NCI-H69 (cell line): Measurements from ENCODE around the gene SLC6A18.

ENCODE experiments used
- DNase-seq: peaks from one replicate; lab custom pipeline; 2025; lab: John Stamatoyannopoulos, UW

The SLC6A18 gene

DNA sequence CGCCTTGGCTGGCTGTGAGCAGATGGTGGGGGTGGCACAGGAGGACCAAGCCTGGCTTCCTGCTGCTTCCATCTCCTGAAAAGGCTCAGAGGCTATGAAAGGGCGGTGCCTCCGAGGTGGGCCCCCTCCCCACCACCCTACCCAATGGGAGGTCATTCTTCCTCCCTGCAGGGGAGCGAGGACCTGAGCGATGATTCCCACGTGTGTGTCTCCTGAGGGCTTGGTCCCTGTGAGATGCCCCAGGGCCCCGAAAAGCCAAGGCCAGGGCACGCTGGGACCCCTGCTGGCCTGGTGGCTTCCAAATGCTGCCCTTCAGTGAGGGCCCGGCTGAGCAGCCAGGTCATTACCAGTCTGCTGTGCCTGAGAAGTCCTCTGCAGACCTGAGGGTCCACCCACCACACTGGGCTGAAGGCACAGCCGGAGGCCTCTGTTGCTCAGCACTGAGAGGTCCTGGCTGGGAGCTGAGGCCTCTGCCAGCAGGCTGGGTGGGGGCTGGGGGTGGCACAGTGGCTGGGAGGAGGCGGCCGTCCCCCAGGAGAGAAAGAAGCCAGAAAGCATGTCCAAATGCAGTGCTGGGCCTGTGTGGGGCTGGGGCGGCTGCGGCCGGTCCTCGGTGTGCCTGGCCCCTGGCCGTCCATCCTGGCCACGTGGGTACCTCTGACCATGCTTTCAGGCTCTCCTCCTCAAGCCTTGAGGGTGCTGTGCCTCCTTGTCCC lies 37.8 kb upstream of the SLC6A18 start:
- DNase-seq: peak; percentile 69

DNA sequence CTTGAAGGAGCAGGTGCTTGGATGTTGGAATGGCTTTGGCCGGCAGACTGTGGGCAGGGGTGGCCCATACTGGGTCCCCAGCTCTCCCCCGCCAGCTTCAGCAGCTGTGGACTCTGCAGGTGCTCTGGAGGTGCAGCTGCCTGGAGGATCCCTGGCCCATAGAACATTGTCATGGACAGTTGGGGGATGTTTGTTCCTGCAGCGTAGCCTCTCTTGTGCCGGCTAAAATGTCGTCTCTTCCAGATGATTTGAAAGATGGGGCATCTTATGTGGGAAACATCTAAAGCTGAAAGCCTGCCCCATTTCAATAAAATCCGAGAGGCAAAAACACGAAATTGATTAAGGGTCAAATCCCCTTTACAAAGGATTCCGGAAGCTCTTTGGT lies 37.2 kb upstream of the SLC6A18 start:
- no peak for DNase-seq

DNA sequence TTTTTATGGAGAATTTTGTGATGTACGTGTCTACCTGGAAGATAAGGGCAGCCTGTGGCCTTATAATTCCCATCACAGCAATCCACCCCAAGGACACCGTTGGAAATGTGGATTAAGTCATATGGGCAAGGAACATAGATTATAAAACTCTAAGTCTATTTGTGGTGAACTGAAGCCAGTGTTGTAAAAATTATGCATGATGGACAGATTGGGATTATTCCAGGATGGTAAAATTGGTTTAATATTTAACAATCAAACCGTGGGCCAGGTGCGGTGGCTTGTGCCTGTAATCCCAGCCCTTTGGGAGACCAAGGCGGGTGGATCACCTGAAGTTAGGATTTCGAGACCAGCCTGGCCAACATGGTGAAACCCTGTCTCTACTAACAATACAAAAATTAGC lies 36.7 kb upstream of the SLC6A18 start:
- DNase-seq: no peak

DNA sequence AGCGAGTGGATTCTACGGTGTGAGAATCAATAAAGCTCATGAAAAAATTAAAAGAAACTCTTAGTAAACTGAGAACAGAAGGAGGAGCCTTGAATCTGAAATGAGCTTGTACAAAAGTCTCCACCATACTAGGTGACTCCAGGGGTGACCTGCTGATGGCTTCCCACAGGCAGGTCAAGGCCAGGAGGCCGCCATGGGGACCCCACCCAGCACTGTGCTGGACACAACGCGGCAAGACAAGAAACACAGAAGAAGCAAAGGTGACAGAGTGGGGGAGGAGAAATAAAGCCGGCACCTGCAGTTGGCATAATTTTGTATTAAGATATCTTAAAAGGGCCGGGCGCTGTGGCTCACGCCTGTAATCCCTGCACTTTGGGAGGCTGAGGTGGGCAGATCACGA lies 35.9 kb upstream of the SLC6A18 start:
- no peak for DNase-seq

- no peak for DNase-seq
These were observed 34.9 kb upstream of the SLC6A18 start for GRCh38 chr5:1190278-1190677.

DNA sequence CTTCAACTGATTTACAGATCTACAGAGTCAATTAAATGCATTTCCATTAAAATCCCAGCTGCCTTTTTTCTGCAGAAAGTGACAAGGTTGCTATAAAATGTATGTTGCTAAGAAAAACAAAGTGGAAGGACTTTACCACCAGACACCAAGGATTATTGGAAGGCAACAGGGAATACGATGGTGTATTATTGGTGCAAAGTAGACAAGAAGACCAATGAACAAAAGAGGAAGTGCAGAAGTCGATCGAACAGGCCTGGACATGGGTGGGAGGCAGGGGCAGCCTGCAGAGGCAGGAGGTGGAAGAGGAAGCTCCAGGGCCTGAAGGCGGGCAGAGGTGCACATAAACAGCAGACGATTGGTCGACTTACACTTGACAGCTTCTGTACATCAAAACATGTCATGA lies 34.3 kb upstream of the SLC6A18 start:
- DNase-seq: no peak

GRCh38 chr5:1192971-1193590 lies 32.1 kb upstream of the SLC6A18 start:
- no peak for DNase-seq

GRCh38 chr5:1193591-1193985 lies 31.6 kb upstream of the SLC6A18 start:
- peak; percentile 16 for DNase-seq

- no peak for DNase-seq
These were observed 30.8 kb upstream of the SLC6A18 start for GRCh38 chr5:1194378-1194777.

DNA sequence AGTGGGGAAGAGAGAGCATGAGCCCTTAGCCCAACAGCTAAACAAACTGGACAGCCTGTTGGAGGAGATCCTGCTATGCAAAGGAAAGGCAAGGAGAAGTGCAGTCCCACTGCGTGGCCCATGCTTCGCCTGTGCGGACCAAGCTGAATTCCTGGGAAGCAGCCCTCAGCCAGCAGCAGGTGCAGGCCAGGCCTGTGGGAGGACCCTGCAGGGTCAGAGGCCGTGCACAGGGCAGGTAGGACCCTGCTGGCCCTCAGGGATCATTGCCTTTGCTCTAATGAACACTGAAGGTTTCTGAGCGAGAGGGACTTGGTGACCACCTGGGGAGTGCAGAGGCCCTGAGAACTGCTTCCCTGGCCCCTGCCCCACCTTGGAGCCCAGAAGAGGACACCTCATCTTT lies 29.7 kb upstream of the SLC6A18 start:
- no peak for DNase-seq

DNA sequence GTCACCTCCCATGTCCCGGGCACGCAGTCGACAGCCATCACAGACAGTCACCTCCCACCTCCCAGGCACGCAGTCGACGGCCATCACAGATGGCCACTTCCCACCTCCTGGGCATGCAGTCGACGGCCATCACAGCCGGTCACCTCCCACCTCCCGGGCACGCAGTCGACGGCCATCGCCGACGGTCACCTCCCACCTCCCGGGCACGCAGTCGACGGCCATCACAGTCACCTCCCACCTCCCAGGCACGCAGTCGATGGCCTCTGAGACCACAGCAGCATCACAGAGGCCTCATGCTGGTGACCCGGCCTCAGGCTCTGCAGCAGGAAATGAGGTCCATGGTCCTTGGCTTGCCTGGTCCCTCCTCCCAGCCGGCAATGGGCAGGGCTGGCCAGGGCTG lies 29.3 kb upstream of the SLC6A18 start:
- no peak for DNase-seq

GRCh38 chr5:1196562-1196961 lies 28.6 kb upstream of the SLC6A18 start:
- DNase-seq: no peak

- no peak for DNase-seq
These were observed 27.1 kb upstream of the SLC6A18 start for GRCh38 chr5:1197876-1198666.

DNA sequence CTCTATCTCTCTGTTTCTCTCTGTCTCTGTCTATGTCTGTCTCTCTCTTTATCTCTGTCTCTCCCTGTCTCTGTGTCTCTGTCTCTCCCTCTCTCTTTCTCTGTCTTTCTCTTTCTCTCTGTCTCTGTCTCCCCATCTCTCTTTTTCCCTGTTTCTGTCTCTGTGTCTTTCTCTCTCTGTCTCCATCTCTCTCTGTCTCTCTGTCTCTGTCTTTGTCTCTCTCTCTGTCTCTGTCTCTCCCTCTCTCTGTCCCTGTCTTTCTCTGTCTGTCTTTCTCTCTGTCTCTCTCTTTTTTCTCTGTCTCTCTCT lies 25.9 kb upstream of the SLC6A18 start:
- DNase-seq: no peak

DNA sequence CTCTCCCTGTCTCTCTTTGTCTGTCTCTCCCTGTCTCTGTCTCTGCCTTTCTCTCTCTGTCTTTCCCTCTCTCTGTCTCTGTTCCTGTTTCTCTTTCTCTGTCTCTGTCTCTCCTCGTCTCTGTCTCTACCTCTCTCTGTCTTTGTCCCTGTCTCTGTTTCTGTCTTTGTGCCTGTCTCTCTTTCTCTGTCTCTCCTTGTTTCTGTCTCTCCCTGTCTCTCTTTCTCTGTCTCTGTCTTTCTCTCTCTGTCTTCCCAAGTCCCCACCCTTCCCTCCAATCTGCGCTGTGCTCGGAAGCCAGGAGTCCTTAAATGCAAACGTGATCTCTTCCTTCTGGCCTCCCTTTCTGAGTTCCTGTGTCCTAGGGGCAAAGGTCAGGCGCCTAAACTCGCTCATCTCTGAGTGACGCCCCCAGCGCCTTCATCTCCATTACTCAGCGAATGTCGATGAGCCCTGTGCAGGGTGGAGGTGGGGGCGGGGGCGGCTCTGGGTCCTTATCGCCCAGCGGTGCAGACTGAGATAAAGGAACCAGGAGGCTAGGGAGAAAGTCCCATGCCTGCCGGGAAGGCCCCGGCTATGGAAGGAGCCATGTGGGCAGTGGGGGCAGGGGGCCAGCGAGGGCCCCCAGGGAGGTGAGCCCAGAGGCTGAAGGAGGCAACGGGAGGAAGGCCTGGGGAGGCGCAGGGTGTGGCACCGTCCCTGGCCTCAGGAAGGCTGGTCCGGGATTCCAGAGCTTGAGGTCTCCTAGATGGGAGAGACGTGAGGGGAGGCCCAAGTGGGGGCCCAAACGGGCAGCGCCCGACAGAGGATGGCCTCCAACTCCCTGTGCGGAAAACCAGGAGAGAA lies 25.3 kb upstream of the SLC6A18 start:
- DNase-seq: no peak

DNA sequence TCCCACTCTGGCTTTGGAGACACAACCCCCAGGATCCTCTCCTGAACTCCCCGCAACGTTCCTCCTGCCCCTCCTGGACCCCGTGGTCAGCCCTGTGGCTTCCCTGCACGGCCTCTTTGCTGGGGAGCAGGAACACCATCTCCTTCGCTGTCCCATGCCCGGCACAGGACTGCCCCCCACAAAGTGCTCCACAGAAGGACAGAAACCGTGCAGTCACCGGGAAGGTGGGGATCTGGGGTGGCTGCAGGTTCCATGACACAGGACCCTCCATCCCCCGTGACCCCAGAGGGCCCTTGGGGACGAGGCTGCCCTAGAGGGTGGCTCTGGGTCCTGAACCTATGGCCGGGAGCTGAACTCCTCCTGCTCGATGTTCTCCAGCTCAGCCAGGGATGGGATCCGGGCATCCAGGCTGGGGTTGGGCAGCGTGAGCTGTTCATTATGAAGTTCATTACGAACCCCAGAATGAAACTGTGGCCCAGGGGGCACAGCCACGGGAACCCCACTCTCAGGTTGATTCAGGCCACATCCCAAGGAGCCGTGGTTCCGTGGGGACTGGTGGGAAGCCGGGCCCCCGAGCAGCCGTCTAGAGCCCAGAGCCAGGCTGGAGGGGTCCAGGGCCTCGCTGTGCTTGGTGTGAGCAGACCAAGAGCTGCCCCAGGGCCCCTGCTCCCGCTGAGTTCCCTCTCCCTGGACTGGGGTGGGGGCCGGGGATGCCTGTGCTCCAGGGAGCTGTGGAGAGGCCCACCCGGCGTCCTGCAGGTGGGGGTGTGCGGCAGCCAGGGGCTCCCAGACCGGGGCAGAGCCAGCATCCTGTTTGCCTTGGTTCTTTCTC lies 24.5 kb upstream of the SLC6A18 start:
- no peak for DNase-seq

DNA sequence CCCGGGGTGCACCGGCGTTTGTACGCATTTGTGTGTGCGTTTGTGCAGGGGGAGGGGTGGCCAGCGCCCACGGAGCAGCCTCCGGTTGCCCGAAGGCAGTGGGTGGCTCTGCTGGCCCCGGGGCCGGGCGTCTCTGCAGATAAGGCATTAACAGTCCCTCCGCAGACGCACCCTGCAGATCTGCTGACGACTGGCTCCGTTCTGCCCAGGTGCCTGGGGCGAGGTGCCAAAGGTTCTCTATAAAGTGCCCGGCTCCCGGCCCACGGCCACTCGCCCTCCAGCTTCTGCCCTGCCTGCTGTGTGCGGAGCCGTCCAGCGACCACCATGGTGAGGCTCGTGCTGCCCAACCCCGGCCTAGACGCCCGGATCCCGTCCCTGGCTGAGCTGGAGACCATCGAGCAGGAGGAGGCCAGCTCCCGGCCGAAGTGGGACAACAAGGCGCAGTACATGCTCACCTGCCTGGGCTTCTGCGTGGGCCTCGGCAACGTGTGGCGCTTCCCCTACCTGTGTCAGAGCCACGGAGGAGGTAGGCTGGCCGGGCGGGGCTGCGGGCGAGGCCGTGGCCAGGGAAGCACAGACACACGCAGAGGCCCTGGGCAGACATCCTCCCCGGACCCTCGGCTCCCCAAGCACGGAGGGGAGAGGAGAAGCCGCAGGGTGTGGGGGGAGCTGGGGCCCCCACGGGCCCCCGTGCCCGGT lies 23.7 kb upstream of the SLC6A18 start, which contains the start of gene SLC6A19:
TSS of gene SLC6A19 (plus strand) at position 269 of the 699 bp plus-strand sequence. CDS start at position 325, 56 bp downstream.
- DNase-seq: peak; percentile 78

DNA sequence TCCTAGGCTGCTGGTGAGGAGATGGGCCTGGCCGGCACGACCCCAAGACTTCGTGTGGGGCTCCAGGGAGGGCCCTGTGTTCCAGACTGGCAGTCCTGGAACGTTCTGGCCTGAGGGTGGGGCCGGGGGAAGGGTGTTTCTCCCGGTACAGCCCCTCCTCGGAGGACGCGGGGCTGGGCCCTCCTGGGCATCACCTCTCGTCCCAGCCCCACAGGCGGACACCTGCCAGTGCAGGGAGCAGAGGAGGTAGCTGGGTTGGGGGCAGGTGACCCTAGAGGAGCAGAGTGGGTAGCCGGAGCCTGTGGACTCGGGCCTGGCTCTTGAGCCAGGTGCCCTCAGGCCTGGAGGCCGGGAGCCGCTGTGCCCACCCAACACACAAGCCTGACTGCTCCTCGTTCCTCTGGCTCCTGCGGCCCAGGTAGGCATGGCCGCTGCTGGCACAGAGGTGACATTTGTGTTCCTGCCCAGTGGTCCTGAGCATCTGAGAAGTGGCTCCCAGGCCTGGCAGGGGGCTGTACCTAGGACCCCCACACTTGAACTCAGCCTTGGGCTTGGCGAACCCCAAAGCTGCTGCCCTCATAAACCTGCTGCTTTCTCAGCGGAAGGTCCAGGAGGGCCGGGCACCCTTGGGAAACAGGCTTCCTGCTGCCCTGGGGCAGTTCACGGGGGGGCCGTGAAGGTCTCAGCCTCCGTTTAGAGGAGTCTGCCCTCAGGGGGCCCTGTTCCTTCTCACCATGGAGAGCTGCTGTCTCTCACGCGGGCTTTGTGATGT lies 23.0 kb upstream of the SLC6A18 start:
- no peak for DNase-seq

- DNase-seq: no peak
These were observed 22.4 kb upstream of the SLC6A18 start for GRCh38 chr5:1202798-1203185.
